Measurements from ENCODE around the gene TMCO4.
A peak's percentile ranks its signal among the peaks of the same experiment; 100 is the strongest.

TMCO4 gene

GRCh38 chr1:19812875-19813642 is 13.3 kb upstream of the TMCO4 start:
- TF ChIP-seq CTCF (conservative IDR thresholded peaks at IDR 0.05; ENCODE audit: low read depth, low read length): no peak
- no peak overlapping the region for H3K4me3 ChIP-seq (ENCODE audit: low read length)
- no peak for DNase-seq (ENCODE audit: low read depth)

GRCh38 chr1:19811206-19811851 is 11.6 kb upstream of the TMCO4 start:
- no peak overlapping the region for H3K4me3 ChIP-seq (ENCODE audit: low read length)
- DNase-seq (ENCODE audit: low read depth): no peak
- TF ChIP-seq CTCF (conservative IDR thresholded peaks at IDR 0.05; ENCODE audit: low read depth, low read length): peak; percentile 74

GRCh38 chr1:19809044-19809750 is 9.5 kb upstream of the TMCO4 start:
- DNase-seq (ENCODE audit: low read depth): no peak
- no peak for TF ChIP-seq CTCF (conservative IDR thresholded peaks at IDR 0.05; ENCODE audit: low read depth, low read length)
- no peak overlapping the region for H3K4me3 ChIP-seq (ENCODE audit: low read length)

- no peak for TF ChIP-seq CTCF (conservative IDR thresholded peaks at IDR 0.05; ENCODE audit: low read depth, low read length)
- no peak for DNase-seq (ENCODE audit: low read depth)
- no peak overlapping the region for H3K4me3 ChIP-seq (ENCODE audit: low read length)
Measured at GRCh38 chr1:19808351-19808750, 8.6 kb upstream of the TMCO4 start.

- H3K4me3 ChIP-seq (ENCODE audit: low read length): no peak overlapping the region
- TF ChIP-seq CTCF (conservative IDR thresholded peaks at IDR 0.05; ENCODE audit: low read depth, low read length): no peak
Measured at GRCh38 chr1:19804831-19805251, 5.1 kb upstream of the TMCO4 start.

GRCh38 chr1:19802269-19802668 is 2.6 kb upstream of the TMCO4 start:
- no peak overlapping the region for H3K4me3 ChIP-seq (ENCODE audit: low read length)
- no peak for DNase-seq (ENCODE audit: low read depth)
- TF ChIP-seq CTCF (conservative IDR thresholded peaks at IDR 0.05; ENCODE audit: low read depth, low read length): no peak

More at GRCh38 chr1:19804831-19805251, 5.1 kb upstream of the TMCO4 start:
- DNase-seq (ENCODE audit: low read depth): no peak
